GM19452 (cell line): ENCODE results near the gene GEMIN4.
A peak's percentile ranks its signal among the peaks of the same experiment; 100 is the strongest.
"Not testable (repeated sequence)": the region's sequence is repeated elsewhere in the genome, so short reads cannot be mapped to it uniquely, and the experiment has no call there.

Experiments
- ATAC-seq: cut with Tn5 transposase; IDR thresholded peaks from one replicate; pipeline ENCODE4 v1.9.1; 2021; ENCODE audit not compliant: unreplicated experiment

GEMIN4 gene

DNA sequence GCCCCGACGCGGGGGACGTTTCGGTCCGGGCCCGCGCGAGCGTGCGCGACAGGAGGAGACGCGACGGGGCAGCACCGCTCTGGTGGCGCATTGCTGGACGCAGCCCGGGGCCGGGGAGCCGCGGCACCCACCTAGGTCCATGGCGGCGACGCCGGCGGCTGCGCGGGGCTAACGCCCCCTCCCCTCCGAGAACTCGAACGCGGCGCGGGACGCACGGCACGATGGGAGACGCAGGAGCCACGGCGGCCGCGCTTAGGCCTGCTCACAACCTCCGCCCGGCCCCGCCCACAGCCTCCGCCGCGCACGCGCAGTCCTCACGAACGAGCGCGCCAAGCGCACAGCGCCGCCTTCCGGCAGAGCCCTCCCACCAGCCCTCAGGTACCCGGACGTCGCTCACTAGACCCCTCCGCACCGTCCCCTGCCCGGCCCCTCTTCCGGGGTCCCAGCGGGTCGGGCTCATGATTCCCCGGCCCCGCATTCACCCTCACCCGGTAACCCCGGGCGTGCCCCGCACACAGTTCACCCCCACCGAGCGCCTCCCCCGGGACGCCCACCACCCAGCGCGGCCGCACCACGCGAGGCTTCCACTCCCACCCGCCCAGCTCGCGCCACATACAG lies at the start of gene GEMIN4:
TSS of gene GEMIN4 (minus strand) at position 263 of the 618 bp plus-strand sequence. CDS start at position 141, 122 bp downstream.
- ATAC-seq = peak; percentile 79

- ATAC-seq = no peak
These were observed 49.6 kb upstream of the GEMIN4 start for GRCh38 chr17:801660-802059.

DNA sequence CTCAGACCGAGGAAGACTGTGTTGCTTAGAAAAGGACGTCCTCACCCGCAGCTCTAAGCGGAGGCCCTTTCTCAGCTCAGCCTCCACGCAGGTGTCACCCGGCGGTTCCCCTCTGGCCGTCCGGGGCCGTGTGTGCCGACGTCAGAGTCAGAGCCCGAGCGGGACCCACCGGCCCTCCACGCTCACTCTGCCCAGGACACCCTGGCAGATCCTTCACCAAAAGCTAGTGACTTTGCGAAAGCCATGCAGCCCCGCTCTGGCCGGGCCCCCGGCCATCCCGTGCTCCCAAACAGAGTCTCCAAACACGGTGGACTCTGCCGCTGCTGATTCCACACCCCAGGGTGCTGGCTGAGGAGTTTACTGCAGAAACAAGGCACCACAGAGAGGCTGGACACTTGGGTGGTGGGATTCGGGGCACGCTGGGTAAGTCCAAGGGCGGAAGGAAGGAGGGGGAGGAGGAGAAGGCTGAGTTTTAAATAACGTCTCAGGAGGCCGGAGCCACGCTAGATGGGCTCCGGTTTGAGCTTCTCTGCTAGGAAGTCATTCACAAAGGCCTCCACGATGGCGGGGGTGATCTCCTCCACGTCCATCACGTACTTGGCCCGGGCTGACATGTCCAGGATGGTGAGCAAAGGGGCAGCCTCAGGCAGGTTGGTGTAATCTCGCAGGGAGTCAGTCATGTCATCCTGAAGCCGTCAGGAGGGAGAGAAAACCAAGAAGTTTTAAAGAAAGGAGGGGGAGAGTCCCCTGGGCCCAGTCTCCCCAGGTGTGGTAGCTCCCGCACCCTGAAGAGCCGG lies 48.6 kb upstream of the GEMIN4 start:
- no peak for ATAC-seq

DNA sequence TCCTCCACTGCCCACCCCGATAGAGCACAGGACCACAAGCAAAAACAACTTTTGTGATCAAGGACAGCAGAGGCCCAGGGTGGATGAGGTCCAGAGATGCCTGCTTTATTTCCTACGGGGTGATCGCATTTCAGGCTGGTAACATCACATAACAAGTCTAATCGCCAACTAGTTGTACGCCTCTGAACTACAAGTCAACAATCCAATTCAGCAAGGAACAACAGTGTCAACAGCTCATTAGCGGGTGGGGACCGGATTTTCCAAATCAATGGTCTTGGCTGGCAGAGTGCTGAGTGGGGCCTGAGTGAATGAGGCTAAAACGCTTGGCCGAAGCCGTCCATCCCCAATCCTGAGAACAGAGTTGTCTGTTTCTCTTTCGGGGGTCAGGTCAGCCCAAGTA lies 47.2 kb upstream of the GEMIN4 start:
- ATAC-seq = no peak

DNA sequence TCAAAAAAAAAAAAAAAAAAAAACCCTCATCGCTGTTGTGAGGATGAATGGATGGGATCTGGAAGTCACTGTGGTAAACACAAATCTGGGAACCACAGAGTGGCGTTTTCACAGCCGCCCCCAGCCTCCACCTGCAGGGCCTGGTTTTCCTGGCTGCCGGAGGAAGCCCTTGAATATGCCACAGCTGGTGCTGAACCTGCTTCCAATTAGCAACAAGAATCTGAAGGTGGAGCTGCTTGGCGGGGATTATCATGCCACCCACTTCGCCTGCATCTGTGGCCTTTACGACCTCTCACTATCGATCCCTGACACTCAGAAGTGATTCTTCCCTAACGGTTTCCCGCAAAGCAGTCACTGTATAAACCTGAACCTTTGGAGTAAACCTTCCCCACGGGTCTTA lies 46.2 kb upstream of the GEMIN4 start:
- no peak for ATAC-seq

DNA sequence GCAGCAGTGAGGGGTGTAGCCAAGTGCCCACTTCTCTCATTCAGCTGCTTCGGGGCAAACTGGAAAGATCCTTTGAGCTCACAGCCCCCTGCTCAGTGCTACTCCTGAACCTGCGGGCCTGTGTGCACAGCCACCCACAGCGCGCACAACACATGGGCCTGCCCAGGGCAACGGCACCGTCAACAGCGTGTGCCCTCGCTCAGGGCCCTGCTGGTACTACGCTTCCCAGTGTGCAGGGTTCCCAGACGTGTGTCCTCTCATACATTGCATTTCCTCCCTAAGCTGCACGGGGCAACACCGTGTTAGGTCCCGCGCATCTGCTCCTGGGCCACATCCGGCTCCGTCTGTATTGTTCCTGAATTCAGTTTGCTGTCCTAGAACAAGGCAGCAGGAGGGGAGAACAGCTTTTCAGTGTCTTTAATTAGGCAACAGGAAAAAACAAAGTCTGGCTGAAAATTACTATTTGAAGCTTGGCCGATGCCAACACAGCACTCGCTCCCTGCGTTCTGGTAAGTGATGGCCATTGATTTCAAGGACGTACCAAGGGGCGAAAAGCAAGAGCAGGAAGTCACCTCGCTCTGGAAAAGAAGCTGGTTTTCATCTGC lies 45.3 kb upstream of the GEMIN4 start:
- no peak for ATAC-seq

- no peak for ATAC-seq
These were observed 44.5 kb upstream of the GEMIN4 start for GRCh38 chr17:796609-797008.

GRCh38 chr17:795721-796120 lies 43.7 kb upstream of the GEMIN4 start:
- no peak for ATAC-seq

GRCh38 chr17:795276-795675 lies 43.2 kb upstream of the GEMIN4 start:
- no peak for ATAC-seq

DNA sequence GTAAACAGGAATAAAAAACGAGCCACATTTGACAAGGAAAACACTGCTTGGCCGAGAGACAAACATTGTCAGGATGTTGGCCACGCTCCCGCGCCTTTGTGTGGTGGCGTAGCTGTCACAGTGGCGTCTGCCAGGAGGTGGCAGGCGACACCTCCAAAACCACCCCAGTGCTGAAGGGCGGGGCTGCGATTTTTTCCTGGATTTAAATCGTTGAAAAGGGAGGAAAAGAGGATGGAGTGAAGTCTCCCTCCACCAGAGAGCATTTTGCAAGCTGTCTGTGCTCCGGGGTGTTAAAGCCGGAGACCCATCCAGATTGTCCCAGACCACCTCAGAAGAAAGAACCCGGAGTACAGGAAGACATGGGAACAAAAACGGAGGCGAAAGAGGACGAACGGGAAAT lies 42.8 kb upstream of the GEMIN4 start:
- ATAC-seq = no peak

DNA sequence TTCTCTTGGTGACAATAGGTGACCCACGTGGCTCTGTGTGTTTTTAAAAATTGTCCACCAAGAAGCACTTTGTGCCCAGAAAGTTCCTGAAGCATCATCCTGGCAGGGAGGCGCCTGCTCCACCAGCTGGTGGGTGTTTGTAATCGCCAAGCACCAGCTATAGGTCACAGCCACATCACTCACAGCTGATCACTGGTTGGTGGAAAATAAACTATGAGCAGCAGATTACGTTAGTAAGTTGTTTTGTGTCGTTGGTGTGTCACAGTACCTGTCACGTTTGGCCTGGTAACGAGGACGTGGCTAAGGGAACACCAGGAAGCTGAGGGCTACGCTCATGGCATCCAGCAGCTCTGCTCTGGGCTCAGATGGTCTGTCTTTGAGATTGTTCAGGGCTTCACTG lies 40.2 kb upstream of the GEMIN4 start:
- no peak for ATAC-seq

DNA sequence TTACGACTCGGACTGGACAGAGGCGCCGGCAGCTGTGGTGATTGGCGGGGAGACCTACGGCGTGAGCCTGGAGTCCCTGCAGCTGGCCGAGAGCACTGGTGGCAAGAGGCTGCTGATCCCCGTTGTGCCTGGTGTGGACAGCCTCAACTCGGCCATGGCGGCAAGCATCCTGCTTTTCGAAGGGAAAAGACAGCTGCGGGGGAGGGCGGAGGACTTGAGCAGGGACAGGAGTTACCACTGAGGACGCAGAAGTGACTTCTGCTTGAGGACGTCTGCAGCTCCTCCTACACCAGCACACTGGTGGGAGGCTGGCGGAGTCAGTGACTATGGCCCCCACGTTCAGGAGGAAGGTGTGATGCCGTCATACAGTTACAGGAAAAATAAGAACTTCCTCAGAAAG lies 39.8 kb upstream of the GEMIN4 start:
- ATAC-seq = no peak

DNA sequence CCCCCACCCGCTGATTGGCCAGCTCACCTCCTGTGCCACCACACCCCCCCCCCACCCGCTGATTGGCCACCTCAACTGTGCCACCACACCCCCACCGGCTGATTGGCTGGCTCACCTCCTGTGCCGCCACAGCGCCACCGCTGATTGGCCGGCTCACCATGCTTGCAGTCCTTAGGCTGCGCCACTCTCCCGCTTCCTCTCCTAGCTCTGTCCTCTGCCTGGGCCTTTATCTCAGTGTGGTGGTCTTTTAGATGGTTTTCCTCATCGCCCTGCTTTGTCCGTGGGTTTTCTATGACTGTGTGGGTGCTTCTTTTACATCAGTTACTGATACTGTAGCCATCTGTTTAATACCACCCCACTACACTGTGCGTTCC lies 38.8 kb upstream of the GEMIN4 start:
- not testable (repeated sequence) for ATAC-seq

GRCh38 chr17:789931-790873 lies 38.1 kb upstream of the GEMIN4 start:
- ATAC-seq = not testable (repeated sequence)

- no peak for ATAC-seq
These were observed 37.2 kb upstream of the GEMIN4 start for GRCh38 chr17:789160-789840.

GRCh38 chr17:788551-788950 lies 36.5 kb upstream of the GEMIN4 start:
- ATAC-seq = no peak

- no peak for ATAC-seq
These were observed 35.7 kb upstream of the GEMIN4 start for GRCh38 chr17:787641-788221.

DNA sequence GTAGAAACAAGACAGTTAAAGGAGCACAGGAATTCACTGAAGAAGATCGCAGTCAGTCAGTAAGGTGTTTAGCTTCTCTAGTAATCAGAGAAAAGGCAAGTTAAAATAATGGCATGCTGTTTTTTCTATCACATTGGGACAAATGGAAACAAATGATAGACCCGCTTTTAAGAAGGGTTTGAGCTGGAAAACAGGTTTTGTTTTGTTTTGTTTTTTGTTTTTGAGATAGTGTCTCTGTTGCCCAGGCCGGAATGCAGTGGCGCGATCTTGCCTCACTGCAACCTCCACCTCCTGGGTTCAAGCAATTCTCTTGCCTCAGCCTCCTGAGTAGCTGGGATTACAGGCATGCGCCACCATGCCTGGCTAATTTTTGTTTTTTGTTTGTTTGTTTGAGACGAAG lies 33.8 kb upstream of the GEMIN4 start:
- ATAC-seq = not testable (repeated sequence)

- no peak for ATAC-seq
These were observed 32.1 kb upstream of the GEMIN4 start for GRCh38 chr17:784143-784542.
